GM19438 (cell line): ENCODE data around the gene DIP2A.

Experiments used
- ATAC-seq: cut with Tn5 transposase; IDR thresholded peaks from one replicate; pipeline ENCODE4 v1.9.1; 2021; ENCODE audit warnings: low read depth; ENCODE audit not compliant: unreplicated experiment

The DIP2A gene, protein sequence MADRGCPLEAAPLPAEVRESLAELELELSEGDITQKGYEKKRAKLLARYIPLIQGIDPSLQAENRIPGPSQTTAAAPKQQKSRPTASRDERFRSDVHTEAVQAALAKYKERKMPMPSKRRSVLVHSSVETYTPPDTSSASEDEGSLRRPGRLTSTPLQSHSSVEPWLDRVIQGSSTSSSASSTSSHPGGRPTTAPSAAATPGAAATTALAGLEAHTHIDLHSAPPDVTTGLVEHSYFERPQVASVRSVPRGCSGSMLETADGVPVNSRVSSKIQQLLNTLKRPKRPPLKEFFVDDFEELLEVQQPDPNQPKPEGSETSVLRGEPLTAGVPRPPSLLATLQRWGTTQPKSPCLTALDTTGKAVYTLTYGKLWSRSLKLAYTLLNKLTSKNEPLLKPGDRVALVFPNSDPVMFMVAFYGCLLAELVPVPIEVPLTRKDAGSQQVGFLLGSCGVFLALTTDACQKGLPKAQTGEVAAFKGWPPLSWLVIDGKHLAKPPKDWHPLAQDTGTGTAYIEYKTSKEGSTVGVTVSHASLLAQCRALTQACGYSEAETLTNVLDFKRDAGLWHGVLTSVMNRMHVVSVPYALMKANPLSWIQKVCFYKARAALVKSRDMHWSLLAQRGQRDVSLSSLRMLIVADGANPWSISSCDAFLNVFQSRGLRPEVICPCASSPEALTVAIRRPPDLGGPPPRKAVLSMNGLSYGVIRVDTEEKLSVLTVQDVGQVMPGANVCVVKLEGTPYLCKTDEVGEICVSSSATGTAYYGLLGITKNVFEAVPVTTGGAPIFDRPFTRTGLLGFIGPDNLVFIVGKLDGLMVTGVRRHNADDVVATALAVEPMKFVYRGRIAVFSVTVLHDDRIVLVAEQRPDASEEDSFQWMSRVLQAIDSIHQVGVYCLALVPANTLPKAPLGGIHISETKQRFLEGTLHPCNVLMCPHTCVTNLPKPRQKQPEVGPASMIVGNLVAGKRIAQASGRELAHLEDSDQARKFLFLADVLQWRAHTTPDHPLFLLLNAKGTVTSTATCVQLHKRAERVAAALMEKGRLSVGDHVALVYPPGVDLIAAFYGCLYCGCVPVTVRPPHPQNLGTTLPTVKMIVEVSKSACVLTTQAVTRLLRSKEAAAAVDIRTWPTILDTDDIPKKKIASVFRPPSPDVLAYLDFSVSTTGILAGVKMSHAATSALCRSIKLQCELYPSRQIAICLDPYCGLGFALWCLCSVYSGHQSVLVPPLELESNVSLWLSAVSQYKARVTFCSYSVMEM (N-terminal part only)

DNA sequence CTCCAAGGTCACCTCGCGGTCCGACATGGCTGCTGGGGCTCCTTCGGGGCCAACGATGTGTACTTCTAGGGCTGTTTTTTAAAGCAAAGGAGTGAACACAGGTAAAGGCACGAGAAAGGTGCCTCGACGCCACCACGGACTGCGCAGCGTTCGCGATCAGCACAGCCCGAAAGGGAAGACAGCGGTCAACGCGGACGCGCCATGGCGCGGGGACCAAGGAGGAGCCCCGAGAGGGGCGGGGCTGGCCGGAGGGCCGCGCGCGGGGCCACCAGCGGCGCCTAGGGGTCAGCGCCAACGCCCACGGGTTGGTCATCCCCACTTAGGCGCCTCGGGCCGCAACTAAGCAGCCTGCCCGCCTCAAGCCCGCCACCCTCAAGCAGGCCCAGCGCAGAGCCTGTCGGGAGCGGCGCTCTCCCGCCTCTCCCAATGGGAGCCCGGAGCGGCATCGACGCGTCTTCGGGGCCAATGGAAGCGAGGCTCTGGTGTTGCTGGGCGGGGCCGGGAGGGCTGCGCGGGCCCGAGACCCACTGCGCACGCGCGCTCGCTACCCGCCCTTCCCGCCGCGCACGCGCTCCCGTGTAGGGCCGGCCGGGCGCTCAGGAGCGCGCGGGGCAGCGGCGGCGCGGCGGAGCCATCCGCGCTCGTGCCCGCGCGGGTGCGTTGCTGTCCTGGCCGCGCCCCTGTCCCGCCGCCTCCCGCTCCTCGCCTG is at the start of gene DIP2A:
Gene DIP2A, plus strand, starts transcription at position 577 of the 709 bp plus-strand sequence. CDS start 241 bp downstream, outside the sequence.
- peak; percentile 92 for ATAC-seq

DNA sequence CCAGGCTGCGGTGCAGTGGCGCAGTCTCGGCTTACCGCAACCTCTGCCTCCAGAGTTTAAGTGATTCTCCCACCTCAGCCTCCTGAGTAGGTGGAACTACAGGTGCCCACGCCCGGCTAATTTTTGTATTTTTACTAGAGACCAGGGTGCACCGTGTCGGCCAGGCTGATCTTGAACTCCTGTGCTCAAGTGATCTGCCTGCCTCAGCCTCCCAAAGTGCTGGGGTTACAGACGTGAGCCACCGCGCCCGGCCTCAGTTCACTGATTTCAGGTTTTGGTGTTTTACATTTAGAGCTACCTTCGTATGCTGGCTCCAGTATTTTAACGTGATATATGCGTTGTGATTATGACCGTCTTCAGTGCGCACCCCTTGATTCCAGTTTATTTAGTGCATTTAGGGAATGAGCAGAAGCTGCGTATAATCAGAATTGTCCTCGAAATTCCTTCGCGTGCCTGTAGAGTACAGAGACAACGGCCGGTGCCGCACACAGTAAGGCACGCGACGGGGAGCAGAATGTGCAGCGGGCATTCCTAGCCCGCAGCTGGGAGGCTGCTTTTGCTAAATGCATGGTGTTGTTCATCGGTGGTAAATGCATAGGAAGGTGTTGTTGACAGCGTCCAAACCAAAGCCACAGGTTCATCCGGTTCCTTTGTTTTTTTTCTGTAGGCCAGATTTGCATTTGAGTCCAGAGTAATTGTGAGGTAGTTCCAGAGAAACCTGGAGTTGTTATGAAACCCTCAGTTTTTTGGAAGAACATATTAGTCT is 48.9 kb upstream of the DIP2A start:
- ATAC-seq, result no peak

DNA sequence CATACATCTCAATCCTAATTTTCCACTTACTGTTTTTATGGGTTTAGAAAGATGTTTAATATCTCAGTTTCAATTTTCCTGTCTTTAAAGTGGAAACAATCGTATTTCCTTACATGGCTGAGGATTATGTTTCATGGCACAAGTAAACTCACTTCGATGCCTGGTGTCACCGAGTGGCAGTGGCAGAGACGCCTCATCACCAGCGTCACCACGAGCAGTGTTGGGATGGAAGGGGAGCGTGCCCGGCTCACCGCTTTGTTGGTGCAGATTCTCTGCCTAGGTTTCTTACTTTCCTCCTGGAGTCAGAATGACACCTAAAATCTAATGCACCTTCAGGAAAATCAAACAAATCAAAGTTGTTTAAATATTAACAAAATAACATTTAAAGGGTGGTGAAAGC is 48.2 kb upstream of the DIP2A start:
- no peak for ATAC-seq

DNA sequence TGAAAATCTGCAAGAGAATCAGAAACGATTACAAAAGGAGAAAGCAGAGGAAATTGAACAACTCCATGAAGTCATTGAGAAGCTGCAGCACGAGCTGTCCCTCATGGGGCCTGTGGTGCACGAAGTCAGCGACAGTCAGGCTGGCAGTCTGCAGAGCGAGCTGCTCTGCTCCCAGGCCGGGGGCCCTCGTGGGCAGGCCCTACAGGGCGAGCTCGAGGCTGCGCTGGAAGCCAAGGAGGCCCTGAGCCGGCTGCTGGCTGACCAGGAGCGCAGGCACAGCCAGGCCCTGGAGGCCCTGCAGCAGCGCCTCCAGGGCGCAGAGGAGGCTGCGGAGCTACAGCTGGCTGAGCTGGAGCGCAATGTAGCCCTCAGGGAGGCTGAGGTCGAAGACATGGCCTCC is 47.5 kb upstream of the DIP2A start:
- ATAC-seq, result no peak

DNA sequence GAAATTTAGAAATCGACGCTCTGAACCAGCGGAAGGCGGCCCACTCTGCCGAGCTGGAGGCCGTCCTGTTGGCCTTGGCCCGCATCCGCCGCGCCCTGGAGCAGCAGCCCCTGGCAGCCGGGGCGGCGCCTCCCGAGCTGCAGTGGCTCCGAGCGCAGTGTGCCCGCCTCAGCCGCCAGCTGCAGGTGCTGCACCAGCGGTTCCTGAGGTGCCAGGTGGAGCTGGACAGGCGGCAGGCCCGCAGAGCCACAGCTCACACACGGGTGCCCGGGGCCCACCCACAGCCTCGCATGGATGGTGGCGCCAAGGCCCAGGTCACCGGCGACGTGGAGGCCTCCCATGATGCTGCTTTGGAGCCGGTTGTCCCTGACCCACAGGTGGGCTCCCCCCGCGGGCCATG is 47.0 kb upstream of the DIP2A start:
- no peak for ATAC-seq

DNA sequence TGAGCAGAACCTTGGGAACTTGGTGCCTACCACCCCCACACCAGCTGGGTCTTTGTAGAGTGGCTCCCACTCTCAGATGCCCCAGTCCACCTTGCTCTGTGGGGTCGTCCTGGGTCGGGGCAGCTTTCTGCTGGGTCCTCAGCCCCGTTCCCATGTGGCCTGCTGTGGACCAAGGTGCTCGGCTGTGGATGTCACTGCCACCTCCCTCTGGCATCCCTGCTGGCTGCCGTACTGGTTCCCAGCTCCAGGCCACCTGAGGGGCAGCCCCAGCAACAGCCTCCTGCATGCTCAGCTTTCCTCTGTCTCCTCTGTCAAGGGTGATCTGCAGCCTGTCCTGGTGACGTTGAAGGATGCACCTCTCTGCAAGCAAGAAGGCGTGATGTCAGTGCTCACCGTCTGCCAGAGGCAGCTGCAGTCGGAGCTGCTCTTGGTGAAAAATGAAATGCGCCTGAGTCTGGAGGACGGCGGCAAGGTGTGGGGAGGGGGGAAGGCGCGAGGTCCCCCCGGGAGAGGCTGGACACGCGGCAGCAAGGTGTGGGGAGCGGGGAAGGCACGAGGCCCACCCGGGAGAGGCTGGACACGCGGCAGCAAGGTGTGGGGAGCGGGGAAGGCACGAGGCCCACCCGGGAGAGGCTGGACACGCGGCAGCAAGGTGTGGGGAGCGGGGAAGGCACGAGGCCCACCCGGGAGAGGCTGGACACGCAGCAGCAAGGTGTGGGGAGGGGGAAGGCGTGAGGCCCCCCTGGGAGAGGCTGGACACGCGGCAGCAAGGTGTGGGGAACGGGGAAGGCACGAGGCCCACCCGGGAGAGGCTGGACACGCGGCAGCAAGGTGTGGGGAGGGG is 45.9 kb upstream of the DIP2A start:
- ATAC-seq, result no peak

DNA sequence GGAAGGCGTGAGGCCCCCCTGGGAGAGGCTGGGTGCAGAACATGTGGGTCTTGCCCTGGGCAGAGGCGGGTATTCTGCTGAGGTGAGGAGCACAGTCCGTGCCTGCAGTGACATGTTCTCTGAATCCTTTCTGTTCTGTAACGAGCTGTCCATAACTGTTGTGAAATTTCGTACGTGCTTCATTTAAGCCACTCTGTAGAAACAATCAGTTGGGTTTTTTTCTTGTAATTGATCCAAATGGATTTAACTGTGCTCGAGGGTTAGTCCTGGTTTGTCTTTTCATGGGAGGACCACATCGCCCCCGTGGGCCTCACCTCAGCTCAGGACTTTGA is 45.4 kb upstream of the DIP2A start:
- ATAC-seq, result no peak

DNA sequence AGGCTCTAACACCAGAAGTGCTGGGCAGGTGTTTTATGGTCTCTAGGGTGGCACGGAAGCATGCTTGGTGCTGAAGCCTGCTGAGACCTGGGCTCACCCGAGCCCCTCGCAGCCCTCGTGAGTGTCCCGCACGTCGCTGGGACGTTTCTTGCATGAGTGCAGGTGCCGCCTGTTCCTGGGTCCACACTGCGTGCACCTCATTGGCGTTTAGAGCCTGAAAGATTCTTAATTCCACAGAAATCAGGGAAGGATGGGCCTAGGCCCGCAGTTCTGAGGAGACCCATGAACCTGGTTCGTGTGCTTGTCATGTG is 43.8 kb upstream of the DIP2A start:
- ATAC-seq, result no peak

DNA sequence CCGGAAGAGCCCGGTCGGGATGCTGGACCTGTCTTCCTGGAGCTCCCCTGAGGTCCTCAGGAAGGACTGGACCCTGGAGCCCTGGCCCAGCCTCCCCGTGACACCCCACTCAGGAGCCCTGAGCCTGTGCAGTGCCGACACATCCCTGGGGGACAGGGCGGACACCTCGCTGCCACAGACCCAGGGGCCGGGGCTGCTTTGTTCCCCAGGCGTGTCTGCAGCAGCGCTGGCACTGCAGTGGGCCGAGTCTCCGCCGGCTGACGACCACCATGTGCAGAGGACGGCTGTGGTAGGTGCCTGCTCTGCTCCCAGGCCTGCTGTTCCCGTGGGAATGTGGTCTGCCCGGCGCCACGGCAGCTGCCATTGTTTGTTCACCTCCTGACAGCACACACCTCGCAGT is 42.1 kb upstream of the DIP2A start:
- ATAC-seq, result no peak

DNA sequence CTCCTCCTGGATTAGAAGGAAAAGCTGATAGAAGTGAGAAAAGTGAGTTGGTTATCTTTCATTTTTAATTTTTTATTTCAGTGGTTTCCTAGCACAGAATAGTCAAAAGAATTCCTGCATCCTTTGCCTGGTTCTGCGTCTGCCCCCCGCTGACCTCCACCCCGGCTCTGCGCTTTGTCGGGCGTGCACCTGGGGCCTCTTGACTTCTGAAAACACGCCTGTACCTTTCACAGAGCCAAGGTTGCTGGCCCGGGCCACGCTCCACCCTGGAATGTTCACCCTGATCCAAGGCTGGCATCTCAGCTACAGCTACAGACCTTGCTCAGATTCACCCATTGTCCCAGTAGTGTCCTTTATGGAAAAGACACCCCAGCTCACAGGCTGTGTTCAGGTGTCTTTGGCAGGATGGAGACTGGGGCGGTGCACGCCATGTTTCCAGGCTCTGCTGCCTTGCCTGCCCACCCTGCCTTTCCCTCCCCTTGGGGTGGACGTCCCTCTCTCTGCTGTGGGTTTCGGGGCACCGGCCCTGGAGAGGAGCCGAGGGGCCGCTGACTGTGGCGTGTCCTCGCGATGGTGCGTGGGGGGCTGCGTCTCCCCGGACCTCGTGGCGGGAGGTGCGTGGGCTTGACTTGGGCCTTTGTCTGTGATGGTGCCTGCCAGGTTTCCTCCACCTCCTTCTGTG is 40.3 kb upstream of the DIP2A start:
- ATAC-seq, result no peak

DNA sequence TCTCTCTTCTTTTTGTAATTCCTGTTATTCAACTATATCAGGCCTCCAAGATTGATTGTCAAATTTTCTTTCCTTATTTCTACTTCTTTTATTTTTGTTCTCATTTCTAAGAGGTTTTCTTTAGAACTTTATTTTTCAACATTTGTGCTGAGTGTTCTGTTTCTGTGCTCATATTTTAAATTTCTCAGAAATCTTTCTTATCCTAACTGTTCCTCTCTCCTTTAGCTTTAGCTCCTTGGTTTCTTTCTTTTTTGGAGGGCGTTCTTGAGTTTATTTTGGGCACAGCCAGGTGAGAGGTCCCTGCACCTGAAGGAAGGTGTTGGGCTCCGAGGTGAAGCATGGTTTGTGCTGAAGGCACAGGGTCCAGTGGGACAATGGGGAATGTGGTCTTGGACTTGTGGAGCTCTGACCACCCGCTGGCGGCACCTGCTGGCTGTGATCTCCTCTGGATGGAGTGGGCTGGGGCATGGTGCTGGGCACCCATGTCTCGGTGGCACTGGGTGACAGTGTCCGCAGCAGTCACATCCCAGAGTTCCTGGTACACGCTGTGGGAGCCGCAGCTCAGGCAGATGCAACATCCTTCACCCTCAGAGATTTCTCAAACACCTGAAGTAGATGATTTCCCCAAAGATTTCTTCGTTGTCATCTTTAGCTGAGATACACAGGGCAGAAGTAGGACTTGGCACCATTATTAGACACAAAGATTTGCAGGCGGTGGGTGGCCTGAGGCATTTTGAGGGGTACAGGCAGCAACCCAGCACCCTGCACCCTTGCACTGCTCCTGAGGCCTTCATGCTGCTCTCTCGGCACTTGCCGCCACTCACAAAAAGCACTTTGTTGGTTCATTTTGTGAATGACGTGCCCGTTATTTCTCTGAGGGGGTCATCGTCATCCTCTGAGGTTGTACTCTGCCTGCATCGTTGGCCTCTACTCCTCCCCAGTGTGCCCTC is 38.2 kb upstream of the DIP2A start:
- no peak for ATAC-seq

DNA sequence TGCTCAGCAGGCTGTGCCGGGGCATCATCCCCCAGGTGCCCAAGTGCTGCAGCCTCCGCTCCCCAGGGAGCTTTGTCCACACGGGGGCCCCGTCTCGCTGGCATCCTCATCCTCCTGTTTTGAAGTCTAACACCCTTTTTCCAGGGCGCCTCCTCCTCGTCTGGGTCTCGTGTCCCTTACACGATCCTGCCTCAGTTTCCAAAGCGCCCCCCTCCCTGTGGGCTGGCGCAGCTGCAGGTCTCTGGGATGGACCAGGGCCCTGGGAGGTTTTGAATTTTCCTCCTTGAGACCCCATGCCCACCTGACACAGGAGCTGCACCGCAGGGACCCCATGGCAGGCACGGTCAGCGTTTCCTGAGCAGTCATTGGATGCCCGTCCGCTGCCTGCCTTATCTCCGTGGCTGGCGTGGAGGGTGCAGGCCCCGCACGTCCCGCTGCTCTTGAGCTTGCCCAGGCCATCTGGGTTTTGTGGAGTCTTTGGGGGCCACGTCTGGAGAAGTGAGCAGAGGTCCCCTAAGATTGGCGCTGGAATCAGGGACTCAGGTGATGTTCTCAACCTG is 37.4 kb upstream of the DIP2A start:
- no peak for ATAC-seq

DNA sequence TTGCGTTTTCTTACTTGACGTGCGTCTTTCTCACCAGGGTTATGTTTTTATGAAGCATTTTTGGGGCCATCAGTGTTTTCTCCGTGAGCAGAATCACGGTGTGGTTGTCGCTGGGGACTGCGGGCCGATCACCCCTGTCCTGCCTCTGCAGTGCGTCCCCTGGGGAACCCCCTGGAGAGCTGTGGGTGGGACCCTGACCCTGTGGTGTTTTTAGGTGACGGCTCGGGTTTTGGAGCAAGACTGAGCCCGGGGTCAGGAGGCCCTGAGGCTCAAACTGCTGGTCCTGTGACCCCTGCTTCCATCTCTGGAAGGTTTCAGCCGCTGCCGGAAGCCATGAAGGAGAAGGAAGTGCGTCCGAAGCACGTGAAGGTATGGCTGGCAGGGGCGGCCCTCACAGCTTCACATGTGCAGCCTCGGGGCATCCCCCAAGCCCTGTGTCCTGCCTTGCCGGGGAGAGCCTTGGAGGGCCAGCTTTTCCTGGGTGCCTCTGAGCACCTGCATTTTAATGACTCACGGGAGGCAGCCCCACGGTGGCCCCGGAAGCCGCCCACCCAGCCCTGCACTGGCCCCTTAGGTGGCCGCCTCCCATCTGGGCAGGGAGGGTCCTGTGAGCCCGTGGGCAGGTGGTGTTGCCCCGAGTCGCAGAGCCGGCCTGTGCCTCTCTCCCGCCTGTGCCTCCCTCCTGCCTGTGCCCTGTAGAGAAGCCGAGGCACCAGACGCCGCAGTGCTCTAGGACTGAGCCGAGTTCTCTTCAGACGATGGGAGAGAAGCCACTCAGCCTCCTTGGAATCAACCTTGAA is 36.7 kb upstream of the DIP2A start:
- ATAC-seq, result no peak

DNA sequence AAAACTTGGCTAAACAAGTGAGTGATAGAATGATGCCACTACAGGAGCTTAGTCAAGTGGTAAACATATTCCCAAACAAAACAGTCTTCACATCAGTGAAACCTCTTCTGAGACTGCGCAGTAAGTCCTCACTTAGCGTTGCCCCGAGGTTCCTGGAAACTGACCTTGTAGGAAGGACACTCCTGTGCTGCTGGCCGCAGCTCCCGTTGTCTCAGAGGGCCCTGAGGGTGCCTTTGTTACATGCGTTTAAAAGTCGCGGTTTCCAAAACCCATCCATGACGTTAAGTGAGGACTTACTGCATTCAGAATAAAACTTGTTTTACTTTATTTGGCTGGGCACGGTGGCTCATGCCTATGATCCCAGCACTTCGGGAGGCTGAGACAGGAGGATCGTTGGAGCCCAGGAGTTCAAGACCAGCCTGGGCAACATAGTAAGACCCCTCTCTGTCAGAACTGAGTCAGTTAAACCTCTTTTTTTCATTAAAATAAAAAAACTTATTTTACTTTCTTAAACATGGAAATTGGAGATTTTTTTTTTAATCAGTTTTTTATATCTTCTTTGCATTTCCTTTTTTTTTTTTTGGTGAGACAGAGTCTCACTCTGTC is 36.0 kb upstream of the DIP2A start:
- ATAC-seq, result no peak

DNA sequence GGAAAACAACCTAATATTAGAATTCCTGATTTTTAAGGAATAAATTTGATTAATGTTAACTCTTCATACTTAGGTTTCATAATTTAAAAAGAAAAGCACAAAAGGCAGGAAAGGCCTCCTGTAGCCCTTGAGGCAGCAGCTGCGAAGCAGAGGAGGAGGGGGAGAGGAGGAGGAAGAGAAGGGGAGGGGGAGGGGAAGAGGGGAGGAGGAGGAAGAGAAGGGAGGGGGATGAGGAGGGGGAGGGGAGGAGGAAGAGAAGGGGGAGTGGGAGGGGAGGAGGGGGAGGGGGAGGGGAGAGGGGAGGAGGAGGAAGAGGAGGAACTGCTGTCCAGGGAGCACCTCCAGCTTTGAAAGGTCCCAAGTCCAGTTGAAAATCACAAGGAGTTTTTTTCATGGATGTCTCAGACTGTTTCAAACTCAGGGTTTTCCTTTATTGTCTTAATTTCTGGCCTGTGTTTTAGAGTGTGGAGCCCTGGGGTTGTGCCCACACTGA is 35.1 kb upstream of the DIP2A start:
- no peak for ATAC-seq
